ENCODE results near the gene CORO2A. TPM values are rescaled to one million over a fixed set of nuclear protein-coding genes. Genes with fewer than 3 reads are reported as not detected.

CORO2A gene
- total and polyA plus RNA-seq, 3 experiments from 2014 or later: 5.1 to 11.9 (median 5.1) TPM

DNA sequence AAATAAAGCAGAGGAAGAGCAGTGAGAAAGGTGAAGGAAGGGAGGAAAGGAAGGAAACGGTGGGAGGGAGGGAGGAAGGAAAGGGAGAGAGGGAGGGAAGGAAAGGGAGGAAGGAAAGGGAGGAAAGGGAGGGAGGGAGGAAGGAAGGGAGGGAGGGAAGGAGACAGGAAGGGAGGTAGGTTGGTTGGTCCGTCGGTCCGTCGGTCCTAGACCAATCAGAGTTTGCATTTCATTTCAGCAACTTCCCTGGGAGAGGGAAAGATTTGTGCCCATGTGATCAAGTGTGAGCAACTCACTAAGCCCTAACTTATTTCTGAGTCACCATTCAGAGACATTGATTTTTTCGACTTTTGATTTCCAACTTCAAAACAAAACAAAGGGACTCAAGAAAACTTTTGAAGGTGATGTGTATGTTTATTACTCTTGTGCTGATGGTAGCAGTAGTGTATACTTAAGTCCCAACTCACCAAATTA lies 117.1 kb downstream of the CORO2A start:
- peak overlapping the region; percentile 83 to 99 (median 92) for H3K27ac Mint-ChIP-seq
- peaks cover 33% of the 10 kb centered on the region for H3K4me1 ChIP-seq (ENCODE audit: insufficient read depth, low read length)
- no peak overlapping the region for H3K4me3 ChIP-seq (ENCODE audit: low read length)
- no peaks in the 10 kb centered on the region for H3K27me3 ChIP-seq (ENCODE audit: insufficient read depth, low read length, poor library complexity, severe bottlenecking)
- peaks cover 6% of the 10 kb centered on the region for H3K36me3 ChIP-seq (ENCODE audit: insufficient read depth, low read length)
- H3K9me3 ChIP-seq (ENCODE audit: low read length): no peaks in the 10 kb centered on the region
- POLR2A ChIA-PET: interaction anchor here (1.0 to 1.6 kb wide), 3 partner anchors 27 to 180 kb away, joined by 3 to 6 read pairs (median 4); partner anchors contain the start of genes TBC1D2 and TRIM14
- no peaks in the 10 kb centered on the region for H3K9me3 Mint-ChIP-seq
- CTCF ChIA-PET: interaction anchor here (0.8 to 6.5 kb wide), 14 partner anchors 9 to 189 kb away, joined by 3 to 39 read pairs (median 7); partner anchors contain the start of genes NANS, TBC1D2 and TRIM14
- peaks cover 4 to 26% (median 6%) of the 10 kb centered on the region in 3 donors for H3K36me3 Mint-ChIP-seq
- H3K4me1 Mint-ChIP-seq: peaks cover 26 to 36% (median 30%) of the 10 kb centered on the region in 3 donors
- DNase-seq: no peak
- peak overlapping the region in 6 of 7 donors; percentile 4 to 70 (median 40) for H3K4me3 Mint-ChIP-seq
- H3K27me3 Mint-ChIP-seq: no peaks in the 10 kb centered on the region
- no peak overlapping the region for H3K27ac ChIP-seq (ENCODE audit: low read depth, low read length)

DNA sequence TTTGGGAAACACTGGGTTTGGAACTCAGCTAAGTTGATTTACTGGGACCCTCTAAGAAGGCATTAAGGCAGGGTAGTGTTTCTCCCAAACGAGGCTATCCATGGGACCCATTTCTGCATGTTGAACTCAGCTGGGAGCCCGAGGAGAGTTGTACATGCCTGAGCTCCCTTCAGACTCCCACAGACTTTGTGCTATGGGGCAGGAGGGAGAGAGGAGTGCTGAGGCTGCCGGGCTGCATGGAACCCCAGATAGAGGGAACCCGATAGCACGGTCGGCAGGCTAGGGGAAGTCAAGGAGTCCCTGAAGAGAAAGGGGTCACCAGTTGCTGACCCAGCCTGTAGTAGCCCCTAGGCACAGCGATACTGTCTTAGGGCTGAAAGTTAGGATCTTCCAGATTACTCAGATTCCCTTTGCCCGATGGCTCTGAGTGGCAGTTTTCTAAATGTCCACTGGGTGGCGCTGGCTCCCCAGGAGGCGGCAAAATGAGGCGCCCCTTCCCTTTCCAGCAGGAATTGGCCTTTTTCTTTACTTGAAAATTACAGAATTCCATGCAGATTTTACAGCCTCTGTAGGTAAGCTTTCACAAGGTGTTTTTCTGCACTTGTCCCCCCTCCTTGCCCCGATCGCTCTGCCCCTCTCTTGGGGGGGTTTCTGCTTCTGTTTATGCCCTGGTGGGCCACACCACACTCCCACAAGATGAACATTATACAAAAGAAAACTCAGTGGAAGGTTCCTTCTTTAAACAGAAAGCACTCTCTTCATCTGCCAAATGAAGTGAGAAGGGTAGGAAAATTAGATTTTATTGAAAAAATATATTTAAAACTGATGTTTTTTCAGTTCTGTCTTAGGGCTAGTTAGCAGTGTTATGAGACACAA lies 118.1 kb downstream of the CORO2A start:
- no peaks in the 10 kb centered on the region for H3K27me3 Mint-ChIP-seq
- H3K9me3 Mint-ChIP-seq: no peaks in the 10 kb centered on the region
- Histone ChIP-seq H3K9me3 (ENCODE audit: low read length) (no peaks in the 10 kb centered on the region), H3K4me3 (ENCODE audit: low read length) (no peak overlapping the region), H3K4me1 (ENCODE audit: insufficient read depth, low read length) (peaks cover 33% of the 10 kb centered on the region), H3K27me3 (ENCODE audit: insufficient read depth, low read length, poor library complexity, severe bottlenecking) (no peaks in the 10 kb centered on the region), H3K36me3 (ENCODE audit: insufficient read depth, low read length) (peaks cover 4% of the 10 kb centered on the region), H3K27ac (ENCODE audit: low read depth, low read length) (no peak overlapping the region)
- POLR2A ChIA-PET: interaction anchor here (1.0 to 1.6 kb wide), 3 partner anchors 28 to 181 kb away, joined by 3 to 6 read pairs (median 4); partner anchors contain the start of genes TBC1D2 and TRIM14
- peaks cover 26 to 36% (median 30%) of the 10 kb centered on the region in 3 donors for H3K4me1 Mint-ChIP-seq
- peak overlapping the region in 6 of 7 donors; percentile 54 to 79 (median 65) for H3K4me3 Mint-ChIP-seq
- peak overlapping the region; percentile 79 to 99 (median 92) for H3K27ac Mint-ChIP-seq
- DNase-seq: peak; percentile 51 to 80 (median 60)
- CTCF ChIA-PET: interaction anchor here (0.7 to 6.5 kb wide), 30 partner anchors 9 to 190 kb away, joined by 3 to 39 read pairs (median 5); partner anchors contain the start of genes NANS, TBC1D2 and TRIM14
- H3K36me3 Mint-ChIP-seq: peaks cover 4 to 19% (median 6%) of the 10 kb centered on the region in 3 donors

- Mint-ChIP-seq H3K4me3 (no peak overlapping the region), H3K9me3 (no peaks in the 10 kb centered on the region), H3K27me3 (no peaks in the 10 kb centered on the region), H3K27ac (peak overlapping the region in 2 of 8 donors; percentile 65 to 68), H3K4me1 (peaks cover 20 to 31% (median 28%) of the 10 kb centered on the region in 3 donors), H3K36me3 (peaks cover 0 to 12% (median 4%) of the 10 kb centered on the region in 3 donors)
- Histone ChIP-seq H3K27me3 (ENCODE audit: insufficient read depth, low read length, poor library complexity, severe bottlenecking) (no peaks in the 10 kb centered on the region), H3K27ac (ENCODE audit: low read depth, low read length) (no peak overlapping the region), H3K36me3 (ENCODE audit: insufficient read depth, low read length) (peaks cover under 1% of the 10 kb centered on the region), H3K4me1 (ENCODE audit: insufficient read depth, low read length) (peaks cover 29% of the 10 kb centered on the region), H3K9me3 (ENCODE audit: low read length) (no peaks in the 10 kb centered on the region), H3K4me3 (ENCODE audit: low read length) (no peak overlapping the region)
- DNase-seq: no peak
- ChIA-PET POLR2A (no interaction called here), CTCF (interaction anchor here (0.8 to 6.5 kb wide), 7 partner anchors 10 to 193 kb away, joined by 3 to 39 read pairs (median 5); partner anchors contain the start of genes NANS, TBC1D2 and TRIM14)
Measured at GRCh38 chr9:98071737-98072136, 120.7 kb downstream of the CORO2A start.

Other genes with a start within 250 kb of the CORO2A start
- 100 to 1,000 TPM; 331 to 341 TPM for gene ANP32B, start 209.3 kb downstream of the CORO2A start, total RNA-seq
- gene ANP32B, start 209.3 kb downstream of the CORO2A start, polyA plus RNA-seq: 91.0 TPM
- gene NANS, start 135.9 kb downstream of the CORO2A start, total RNA-seq: 10 to 100 TPM; 33.2 to 34.8 TPM
- 29.3 TPM for gene NANS, start 135.9 kb downstream of the CORO2A start, polyA plus RNA-seq
- 10 to 100 TPM; 46.2 to 52.1 TPM for gene TRIM14, start 73.4 kb downstream of the CORO2A start, total RNA-seq
- 92.5 TPM for gene TRIM14, start 73.4 kb downstream of the CORO2A start, polyA plus RNA-seq
- 1 to 10 TPM; 3.3 to 4.8 TPM for gene TBC1D2, start 63.0 kb upstream of the CORO2A start, total RNA-seq
- gene TBC1D2, start 63.0 kb upstream of the CORO2A start, polyA plus RNA-seq: 5.6 TPM